Measurements from ENCODE around the gene IL5.
"Not testable (repeated sequence)": the region's sequence is repeated elsewhere in the genome, so short reads cannot be mapped to it uniquely, and the experiment has no call there.

The IL5 gene

GRCh38 chr5:132543472-132544201, at the start of gene IL5:
Gene IL5, minus strand, starts transcription at chr5:132543522. Its CDS starts 44 bp downstream, at chr5:132543478.
- DNase-seq (ENCODE audit: low read depth, low spot score), result no peak

- no peak for DNase-seq (ENCODE audit: low read depth, low spot score)
Measured at GRCh38 chr5:132592521-132592920, 49.2 kb upstream of the IL5 start.

- no peak for DNase-seq (ENCODE audit: low read depth, low spot score)
Measured at GRCh38 chr5:132591145-132591544, 47.8 kb upstream of the IL5 start.

- DNase-seq (ENCODE audit: low read depth, low spot score), result no peak
Measured at GRCh38 chr5:132589467-132589866, 46.1 kb upstream of the IL5 start.

- DNase-seq (ENCODE audit: low read depth, low spot score), result no peak
Measured at GRCh38 chr5:132586063-132586462, 42.7 kb upstream of the IL5 start.

GRCh38 chr5:132584560-132584959, 41.2 kb upstream of the IL5 start:
- not testable (repeated sequence) for DNase-seq (ENCODE audit: low read depth, low spot score)

GRCh38 chr5:132576123-132576522, 32.8 kb upstream of the IL5 start:
- no peak for DNase-seq (ENCODE audit: low read depth, low spot score)

GRCh38 chr5:132566657-132567056, 23.3 kb upstream of the IL5 start:
- no peak for DNase-seq (ENCODE audit: low read depth, low spot score)

- DNase-seq (ENCODE audit: low read depth, low spot score), result not testable (repeated sequence)
Measured at GRCh38 chr5:132564555-132564954, 21.2 kb upstream of the IL5 start.

GRCh38 chr5:132561601-132562000, 18.3 kb upstream of the IL5 start:
- DNase-seq (ENCODE audit: low read depth, low spot score), result no peak

GRCh38 chr5:132559383-132560060, 16.2 kb upstream of the IL5 start:
- DNase-seq (ENCODE audit: low read depth, low spot score), result no peak

GRCh38 chr5:132557478-132558172, 14.3 kb upstream of the IL5 start:
- no peak for DNase-seq (ENCODE audit: low read depth, low spot score)

- peak; percentile 47 for DNase-seq (ENCODE audit: low read depth, low spot score)
Measured at GRCh38 chr5:132556763-132557477, 13.6 kb upstream of the IL5 start, which contains the start of gene RAD50. Gene RAD50, plus strand, starts transcription at chr5:132556977. Its CDS starts 348 bp downstream, at chr5:132557325.

GRCh38 chr5:132556153-132556762, 12.9 kb upstream of the IL5 start:
- no peak for DNase-seq (ENCODE audit: low read depth, low spot score)

- DNase-seq (ENCODE audit: low read depth, low spot score), result no peak
Measured at GRCh38 chr5:132549576-132549975, 6.3 kb upstream of the IL5 start.

- not testable (repeated sequence) for DNase-seq (ENCODE audit: low read depth, low spot score)
Measured at GRCh38 chr5:132548834-132549233, 5.5 kb upstream of the IL5 start.

GRCh38 chr5:132547269-132547668, 3.9 kb upstream of the IL5 start:
- DNase-seq (ENCODE audit: low read depth, low spot score), result no peak

GRCh38 chr5:132546108-132546507, 2.8 kb upstream of the IL5 start:
- DNase-seq (ENCODE audit: low read depth, low spot score), result no peak

- no peak for DNase-seq (ENCODE audit: low read depth, low spot score)
Measured at GRCh38 chr5:132540764-132541163, 2.6 kb downstream of the IL5 start.

- no peak for DNase-seq (ENCODE audit: low read depth, low spot score)
Measured at GRCh38 chr5:132540149-132540548, 3.2 kb downstream of the IL5 start.

- no peak for DNase-seq (ENCODE audit: low read depth, low spot score)
Measured at GRCh38 chr5:132539716-132540115, 3.6 kb downstream of the IL5 start.

All from smooth muscle cell of the brain vasculature (primary cell).